Body of pancreas (tissue), 4 donors: ENCODE data around the gene ATF3. TPM values are rescaled to one million over a fixed set of nuclear protein-coding genes. Genes with fewer than 3 reads are reported as not detected.

Source experiments
- ATAC-seq: fragments of 150-250 bp; one replicate; pipeline ENCODE4 v1.9.1; 2016
- DNase-seq, 4 donors: peaks; one replicate each; pipeline ENCODE4 v3.0.0-alpha.2; 2019
- H3K27ac ChIP-seq, 4 donors: fragments of 200-600 bp; sonication (generic); 1 replicate in 3 of 4; 2 replicates in 1 of 4; pipeline versions ENCODE4 v1.5.1 to v1.6.1; 2016 to 2019; ENCODE audit warnings: mild to moderate bottlenecking in 1 of 4, mixed read lengths in 1 of 4, moderate library complexity in 1 of 4
- H3K27me3 ChIP-seq, 2 donors: fragments of 200-600 bp; sonication (generic); one replicate each; pipeline ENCODE4 v1.6.0; 2016; ENCODE audit warnings: mild to moderate bottlenecking in 1 of 2
- H3K36me3 ChIP-seq, 2 donors: fragments of 200-600 bp; sonication (generic); replicated peaks in 1 of 2; 2 replicates each; pipeline ENCODE4 v1.5.1; 2016; ENCODE audit warnings: low read depth in 2 of 2; ENCODE audit not compliant: insufficient read depth in 1 of 2
- H3K4me1 ChIP-seq: fragments of 200-600 bp; sonication (generic); one replicate; pipeline ENCODE4 v1.6.0; 2016
- H3K4me3 ChIP-seq, 2 donors: fragments of 200-600 bp; sonication (generic); 1 replicate in 1 of 2; 2 replicates in 1 of 2; pipeline ENCODE4 v1.5.1; 2016 to 2019
- H3K9me3 ChIP-seq, 3 donors: fragments of 200-600 bp; sonication (generic); 1 replicate in 2 of 3; 2 replicates in 1 of 3; pipeline ENCODE4 v1.5.1; 2016
- CTCF ChIP-seq, 7 experiments: fragments of 450-650 bp in 4 of 7; fragments of 200-600 bp in 3 of 7; sonication (generic) in 3 of 7; IDR thresholded peaks; one replicate each; pipeline ENCODE4 v1.5.1; 2016 to 2019; ENCODE audit warnings: antibody characterized with exemption in 7 of 7
- POLR2A ChIP-seq, 3 donors: fragments of 450-650 bp; IDR thresholded peaks; one replicate each; pipeline ENCODE4 v1.6.1; 2016; ENCODE audit warnings: antibody characterized with exemption in 3 of 3, mild to moderate bottlenecking in 2 of 3
- WGBS, 2 donors: methylation state at CpG; one replicate each; pipeline ENCODE4 v1.1.5; 2017; 5-methylcytosine and 5-hydroxymethylcytosine counted together
- intact Hi-C: fragments of 100-400 bp; cut with DNase I; formaldehyde crosslinking; loops from one replicate; pipeline ENCODE4 v1.15.1; 2023
- total RNA-seq, 2 donors: library from RNA; depleted of rRNA; stranded (reverse); fragments of >200 nt; gene quantifications; one replicate each; pipeline ENCODE4 v1.1.0, GENCODE V29; 2016

The ATF3 gene
- total RNA-seq, 2 donors from 2014 or later: 8.6 to 27.0 TPM

GRCh38 chr1:212665241-212666115 is 56.9 kb downstream of the ATF3 start:
- Histone ChIP-seq H3K36me3 (no peaks in the 10 kb centered on the region), H3K9me3 (no peaks in the 10 kb centered on the region), H3K27me3 (no peaks in the 10 kb centered on the region), H3K27ac (peak overlapping the region in 3 of 4 donors; percentile 42 to 50 (median 42)), H3K4me1 (no peaks in the 10 kb centered on the region), H3K4me3 (peak overlapping the region in 1 of 2 donors; percentile 56)
- intact Hi-C loops: no loop called here
- peak; percentile 94 for ATAC-seq
- DNase-seq: peak; percentile 77 to 84 (median 80)
- 7 to 18% methylated on average over 24 to 37 of the region's 37 CpGs for WGBS, 2 donors
- no peak for TF ChIP-seq POLR2A (IDR thresholded peaks at IDR 0.05)
- peak; percentile 84 to 96 (median 94) for TF ChIP-seq CTCF (IDR thresholded peaks at IDR 0.05)

GRCh38 chr1:212666116-212666775 is 57.7 kb downstream of the ATF3 start:
- Histone ChIP-seq H3K9me3 (no peaks in the 10 kb centered on the region), H3K27me3 (no peaks in the 10 kb centered on the region), H3K4me1 (no peaks in the 10 kb centered on the region), H3K27ac (no peak overlapping the region), H3K36me3 (no peaks in the 10 kb centered on the region), H3K4me3 (no peak overlapping the region)
- TF ChIP-seq POLR2A (IDR thresholded peaks at IDR 0.05) (no peak), CTCF (IDR thresholded peaks at IDR 0.05) (no peak)
- DNase-seq (no peak), ATAC-seq (no peak)
- 63 to 72% methylated on average over 10 of the region's 10 CpGs for WGBS, 2 donors
- intact Hi-C loops: no loop called here

GRCh38 chr1:212667223-212668139 is 58.9 kb downstream of the ATF3 start:
- ATAC-seq (peak; percentile 21), DNase-seq (peak in 2 of 4 donors; percentile 19 to 62)
- no peaks in the 10 kb centered on the region for H3K4me1 ChIP-seq
- peak overlapping the region in 2 of 4 donors; percentile 39 to 64 for H3K27ac ChIP-seq
- no peaks in the 10 kb centered on the region for H3K9me3 ChIP-seq
- TF ChIP-seq POLR2A (IDR thresholded peaks at IDR 0.05): peak in 1 of 3 donors; percentile 7
- no peak for TF ChIP-seq CTCF (IDR thresholded peaks at IDR 0.05)
- WGBS, 2 donors: 61 to 66% methylated on average over 9 of the region's 9 CpGs
- intact Hi-C loops: no loop called here
- no peaks in the 10 kb centered on the region for H3K27me3 ChIP-seq
- H3K4me3 ChIP-seq: no peak overlapping the region
- H3K36me3 ChIP-seq: no peaks in the 10 kb centered on the region

GRCh38 chr1:212668477-212668876 is 59.9 kb downstream of the ATF3 start:
- intact Hi-C loops: no loop called here
- Histone ChIP-seq H3K4me1 (no peaks in the 10 kb centered on the region), H3K27me3 (no peaks in the 10 kb centered on the region), H3K27ac (no peak overlapping the region), H3K4me3 (no peak overlapping the region), H3K9me3 (no peaks in the 10 kb centered on the region), H3K36me3 (no peaks in the 10 kb centered on the region)
- ATAC-seq (no peak), DNase-seq (no peak)
- WGBS, 2 donors: 76 to 77% methylated on average over 5 of the region's 5 CpGs
- TF ChIP-seq CTCF (IDR thresholded peaks at IDR 0.05): no peak
- no peak for TF ChIP-seq POLR2A (IDR thresholded peaks at IDR 0.05)
